Dedifferentiated amniotic fluid mesenchymal stem cell (primary cell): ENCODE measurements around the gene TERT.
"Not testable (repeated sequence)": the region's sequence is repeated elsewhere in the genome, so short reads cannot be mapped to it uniquely, and the experiment has no call there.

Experiments used
- DNase-seq: peaks from one replicate; pipeline ENCODE4 v3.0.0-alpha.2; 2016; ENCODE audit errors: extremely low spot score

Gene TERT

GRCh38 chr5:1278656-1279442 is 16.0 kb downstream of the TERT start:
- DNase-seq = no peak

GRCh38 chr5:1278216-1278615 is 16.7 kb downstream of the TERT start:
- no peak for DNase-seq

- DNase-seq = no peak
These were observed 17.1 kb downstream of the TERT start for GRCh38 chr5:1277781-1278180.

GRCh38 chr5:1277331-1277730 is 17.5 kb downstream of the TERT start:
- DNase-seq = no peak

GRCh38 chr5:1276930-1277329 is 17.9 kb downstream of the TERT start:
- no peak for DNase-seq

GRCh38 chr5:1275397-1276391 is 19.2 kb downstream of the TERT start:
- DNase-seq = not testable (repeated sequence)

- DNase-seq = no peak
These were observed 20.4 kb downstream of the TERT start for GRCh38 chr5:1274471-1274870.

- no peak for DNase-seq
These were observed 21.1 kb downstream of the TERT start for GRCh38 chr5:1273745-1274144.

- no peak for DNase-seq
These were observed 22.7 kb downstream of the TERT start for GRCh38 chr5:1272201-1272600.

- no peak for DNase-seq
These were observed 23.6 kb downstream of the TERT start for GRCh38 chr5:1270933-1271914.

- DNase-seq = no peak
These were observed 24.4 kb downstream of the TERT start for GRCh38 chr5:1270426-1270825.

GRCh38 chr5:1268666-1269065 is 26.2 kb downstream of the TERT start:
- DNase-seq = no peak

- DNase-seq = no peak
These were observed 26.8 kb downstream of the TERT start for GRCh38 chr5:1268056-1268455.

- DNase-seq = not testable (repeated sequence)
These were observed 27.4 kb downstream of the TERT start for GRCh38 chr5:1267464-1267863.

- DNase-seq = no peak
These were observed 28.1 kb downstream of the TERT start for GRCh38 chr5:1266791-1267190.

- DNase-seq = no peak
These were observed 29.1 kb downstream of the TERT start for GRCh38 chr5:1265461-1266455.

- DNase-seq = no peak
These were observed 29.8 kb downstream of the TERT start for GRCh38 chr5:1265026-1265425.

- no peak for DNase-seq
These were observed 30.7 kb downstream of the TERT start for GRCh38 chr5:1264211-1264610.

- DNase-seq = no peak
These were observed 32.5 kb downstream of the TERT start for GRCh38 chr5:1262381-1262780.

GRCh38 chr5:1261643-1262042 is 33.2 kb downstream of the TERT start:
- no peak for DNase-seq
